HepG2 (cell line): ENCODE measurements around the gene SUN1. TPM values are rescaled to one million over a fixed set of nuclear protein-coding genes. Genes with fewer than 3 reads are reported as not detected.

Source experiments
- EZH2 ChIP-seq: conservative IDR thresholded peaks from 2 replicates; pipeline ENCODE4 v1.6.1; 2012; ENCODE audit warnings: mild to moderate bottlenecking, low read depth, low read length, moderate library complexity
- IRF2 ChIP-seq: IDR thresholded peaks from 2 replicates; pipeline ENCODE4 v1.6.1; 2018; ENCODE audit warnings: missing genetic modification reagents, missing compliant biosample characterization
- NFIC ChIP-seq: IDR thresholded peaks from 2 replicates; pipeline ENCODE4 v1.6.1; 2012; ENCODE audit warnings: mild to moderate bottlenecking, low read length, inconsistent platforms
- NONO ChIP-seq, 2 experiments: fragments of 450-650 bp in 1 of 2; sonication (generic) in 1 of 2; formaldehyde crosslinking in 1 of 2; IDR thresholded peaks in 1 of 2; conservative IDR thresholded peaks in 1 of 2; 2 replicates each; pipeline versions ENCODE4 v1.6.1 to v1.8.0; 2017 to 2022; ENCODE audit warnings: mild to moderate bottlenecking in 1 of 2, missing genetic modification reagents in 1 of 2, moderate library complexity in 1 of 2
- POLR2AphosphoS2 ChIP-seq: IDR thresholded peaks from 2 replicates; pipeline ENCODE4 v1.6.1; 2011; ENCODE audit warnings: low read depth, low read length, improper control_type of control experiment
- POLR2AphosphoS5 ChIP-seq: IDR thresholded peaks from 2 replicates; pipeline ENCODE4 v1.6.1; 2012; ENCODE audit warnings: low read depth, low read length
- TAF15 ChIP-seq: fragments of 200-400 bp; formaldehyde crosslinking; IDR thresholded peaks from one replicate; pipeline ENCODE4 v1.6.1; 2018; ENCODE audit warnings: mild to moderate bottlenecking, low read depth, low read length; ENCODE audit not compliant: poor library complexity, severe bottlenecking
- THAP11 ChIP-seq: IDR thresholded peaks from 2 replicates; pipeline ENCODE4 v1.6.1; 2016; ENCODE audit warnings: missing biosample characterization, missing genetic modification reagents
- ZNF143 ChIP-seq: sonication (generic); formaldehyde crosslinking; IDR thresholded peaks from 2 replicates; pipeline ENCODE4 v1.4.0; 2020; ENCODE audit warnings: missing genetic modification reagents
- ZNF33A ChIP-seq: sonication (generic); formaldehyde crosslinking; IDR thresholded peaks from 2 replicates; pipeline ENCODE4 v1.5.1; 2020; ENCODE audit warnings: missing genetic modification reagents, mild to moderate bottlenecking, moderate library complexity, borderline replicate concordance
- ZNF761 ChIP-seq: sonication (generic); formaldehyde crosslinking; conservative IDR thresholded peaks from 2 replicates; pipeline ENCODE4 v1.4.0; 2020; ENCODE audit warnings: mild to moderate bottlenecking, missing genetic modification reagents
- ZNF775 ChIP-seq: sonication (generic); formaldehyde crosslinking; IDR thresholded peaks from 2 replicates; pipeline ENCODE4 v1.4.0; 2020; ENCODE audit warnings: missing genetic modification reagents, mild to moderate bottlenecking, moderate library complexity, borderline replicate concordance
- polyA plus RNA-seq, 8 experiments: library from polyadenylated mRNA; depleted of rRNA in 3 of 8; stranded (reverse) in 7 of 8; unstranded in 1 of 8; fragments of >200 nt; fragmentation: Illumina TruSeq in 4 of 8; extraction: Trizol in 4 of 8; gene quantifications; 2 replicates each; pipeline versions ENCODE4 v1.2.1 to v1.2.3, GENCODE V29; 2011 to 2016; ENCODE audit warnings: low read depth in 4 of 8, missing spikeins in 1 of 8, mixed read lengths in 1 of 8; ENCODE audit not compliant: insufficient read depth in 1 of 8
- total RNA-seq, 5 experiments: library from RNA; depleted of rRNA; stranded (reverse); fragments of >200 nt; fragmentation: Illumina TruSeq; extraction: Trizol; gene quantifications; 2 replicates each; pipeline ENCODE4 v1.2.3, GENCODE V29; 2016; ENCODE audit warnings: low read depth in 1 of 5
- TF ChIP-seq, protein P1 (sequence below): sonication (generic); formaldehyde crosslinking; conservative IDR thresholded peaks from 2 replicates; pipeline ENCODE4 v1.4.0; 2020; ENCODE audit warnings: missing genetic modification reagents
- TF ChIP-seq, protein P2 (sequence below): sonication (generic); formaldehyde crosslinking; conservative IDR thresholded peaks from 2 replicates; pipeline ENCODE4 v1.8.0; 2022; ENCODE audit warnings: mild to moderate bottlenecking, moderate library complexity, missing genetic modification reagents
- TF ChIP-seq, protein P3 (sequence below): sonication (generic); formaldehyde crosslinking; IDR thresholded peaks from 2 replicates; pipeline ENCODE4 v1.5.0; 2020; ENCODE audit warnings: missing genetic modification reagents
- TF ChIP-seq, protein P4 (sequence below): sonication (generic); formaldehyde crosslinking; IDR thresholded peaks from 2 replicates; pipeline ENCODE4 v1.9.0; 2021; ENCODE audit warnings: missing genetic modification reagents, borderline replicate concordance
- TF ChIP-seq, protein P5 (sequence below): sonication (generic); formaldehyde crosslinking; IDR thresholded peaks from 2 replicates; pipeline ENCODE4 v1.4.0; 2020; ENCODE audit warnings: missing genetic modification reagents
- TF ChIP-seq, protein P6 (sequence below): IDR thresholded peaks from 2 replicates; pipeline ENCODE4 v1.6.1; 2016; ENCODE audit warnings: low read depth, borderline replicate concordance

The SUN1 gene
- total and polyA plus RNA-seq, 2 of the 13 experiments (the other 11 are each of a cell fraction or from before 2014, with no cell fraction given), result 47.0 to 126 TPM

DNA sequence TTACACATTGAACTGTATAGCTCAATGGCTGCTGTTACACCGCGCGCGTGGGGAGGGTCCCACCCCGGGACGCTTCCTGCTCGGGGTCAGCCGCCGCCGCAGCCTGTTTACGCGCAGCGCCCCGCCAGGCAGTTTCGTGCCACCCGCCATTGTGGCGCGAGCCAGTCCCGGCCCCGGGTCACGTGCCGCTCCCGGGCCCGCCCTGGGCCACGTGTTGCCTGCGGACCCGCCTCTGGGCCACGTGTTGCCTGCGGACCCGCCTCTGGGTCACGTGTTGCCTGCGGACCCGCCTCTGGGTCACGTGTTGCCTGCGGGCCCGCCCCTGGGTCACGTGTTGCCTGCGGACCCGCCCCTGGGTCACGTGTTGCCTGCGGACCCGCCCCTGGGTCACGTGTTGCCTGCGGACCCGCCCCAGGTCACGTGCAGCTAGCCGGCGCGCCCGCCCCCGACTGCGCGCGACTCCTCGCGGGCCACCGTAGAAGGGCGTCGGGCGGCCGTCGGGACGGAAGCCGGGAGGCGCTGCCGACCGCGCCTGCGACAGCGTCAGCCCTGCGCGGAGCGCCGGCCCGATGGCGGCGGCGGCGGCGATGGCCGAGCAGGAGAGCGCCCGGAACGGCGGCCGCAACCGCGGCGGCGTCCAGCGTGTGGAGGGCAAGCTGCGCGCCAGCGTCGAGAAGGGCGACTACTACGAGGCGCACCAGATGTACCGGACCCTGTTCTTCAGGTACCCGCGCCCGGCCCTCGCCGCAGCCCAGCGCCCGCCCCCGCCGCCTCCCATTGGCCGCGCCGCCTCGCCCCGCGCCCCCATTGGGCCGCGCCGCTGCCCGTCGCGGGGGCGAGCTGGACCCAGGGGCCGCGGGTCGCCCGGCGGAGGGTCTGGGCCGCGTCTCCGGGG is 44.0 kb downstream of the SUN1 start, which contains the start of gene GET4 (continued):
- peak; percentile 68; the same call in 1 of the 2 replicates for TF ChIP-seq IRF2 (CRISPR knock-in tag)
- TF ChIP-seq, protein P1, sequence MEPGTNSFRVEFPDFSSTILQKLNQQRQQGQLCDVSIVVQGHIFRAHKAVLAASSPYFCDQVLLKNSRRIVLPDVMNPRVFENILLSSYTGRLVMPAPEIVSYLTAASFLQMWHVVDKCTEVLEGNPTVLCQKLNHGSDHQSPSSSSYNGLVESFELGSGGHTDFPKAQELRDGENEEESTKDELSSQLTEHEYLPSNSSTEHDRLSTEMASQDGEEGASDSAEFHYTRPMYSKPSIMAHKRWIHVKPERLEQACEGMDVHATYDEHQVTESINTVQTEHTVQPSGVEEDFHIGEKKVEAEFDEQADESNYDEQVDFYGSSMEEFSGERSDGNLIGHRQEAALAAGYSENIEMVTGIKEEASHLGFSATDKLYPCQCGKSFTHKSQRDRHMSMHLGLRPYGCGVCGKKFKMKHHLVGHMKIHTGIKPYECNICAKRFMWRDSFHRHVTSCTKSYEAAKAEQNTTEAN (CRISPR knock-in tag), result peak; percentile 52; the same call in 1 of the 2 replicates
- 0 out of 2 replicates have a peak, but pooled peaks have one; percentile 28 for TF ChIP-seq NFIC
- TF ChIP-seq, protein P2, sequence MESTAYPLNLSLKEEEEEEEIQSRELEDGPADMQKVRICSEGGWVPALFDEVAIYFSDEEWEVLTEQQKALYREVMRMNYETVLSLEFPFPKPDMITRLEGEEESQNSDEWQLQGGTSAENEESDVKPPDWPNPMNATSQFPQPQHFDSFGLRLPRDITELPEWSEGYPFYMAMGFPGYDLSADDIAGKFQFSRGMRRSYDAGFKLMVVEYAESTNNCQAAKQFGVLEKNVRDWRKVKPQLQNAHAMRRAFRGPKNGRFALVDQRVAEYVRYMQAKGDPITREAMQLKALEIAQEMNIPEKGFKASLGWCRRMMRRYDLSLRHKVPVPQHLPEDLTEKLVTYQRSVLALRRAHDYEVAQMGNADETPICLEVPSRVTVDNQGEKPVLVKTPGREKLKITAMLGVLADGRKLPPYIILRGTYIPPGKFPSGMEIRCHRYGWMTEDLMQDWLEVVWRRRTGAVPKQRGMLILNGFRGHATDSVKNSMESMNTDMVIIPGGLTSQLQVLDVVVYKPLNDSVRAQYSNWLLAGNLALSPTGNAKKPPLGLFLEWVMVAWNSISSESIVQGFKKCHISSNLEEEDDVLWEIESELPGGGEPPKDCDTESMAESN, result peak; percentile 78
- TF ChIP-seq NONO (IDR thresholded peaks at IDR 0.05), result no peak
- peak; percentile 93 for TF ChIP-seq NONO (CRISPR knock-in tag; conservative IDR thresholded peaks at IDR 0.05)
- no peak for TF ChIP-seq ZNF775 (CRISPR knock-in tag)
- no peak for TF ChIP-seq ZNF143 (CRISPR knock-in tag)
- TF ChIP-seq, protein P3, sequence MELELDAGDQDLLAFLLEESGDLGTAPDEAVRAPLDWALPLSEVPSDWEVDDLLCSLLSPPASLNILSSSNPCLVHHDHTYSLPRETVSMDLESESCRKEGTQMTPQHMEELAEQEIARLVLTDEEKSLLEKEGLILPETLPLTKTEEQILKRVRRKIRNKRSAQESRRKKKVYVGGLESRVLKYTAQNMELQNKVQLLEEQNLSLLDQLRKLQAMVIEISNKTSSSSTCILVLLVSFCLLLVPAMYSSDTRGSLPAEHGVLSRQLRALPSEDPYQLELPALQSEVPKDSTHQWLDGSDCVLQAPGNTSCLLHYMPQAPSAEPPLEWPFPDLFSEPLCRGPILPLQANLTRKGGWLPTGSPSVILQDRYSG (CRISPR knock-in tag), result peak; percentile 22; the same call in 1 of the 2 replicates
- TF ChIP-seq ZNF761 (CRISPR knock-in tag), result peak; percentile 21; the same call in 1 of the 2 replicates
- TF ChIP-seq EZH2, result no peak
- TF ChIP-seq, protein P4, sequence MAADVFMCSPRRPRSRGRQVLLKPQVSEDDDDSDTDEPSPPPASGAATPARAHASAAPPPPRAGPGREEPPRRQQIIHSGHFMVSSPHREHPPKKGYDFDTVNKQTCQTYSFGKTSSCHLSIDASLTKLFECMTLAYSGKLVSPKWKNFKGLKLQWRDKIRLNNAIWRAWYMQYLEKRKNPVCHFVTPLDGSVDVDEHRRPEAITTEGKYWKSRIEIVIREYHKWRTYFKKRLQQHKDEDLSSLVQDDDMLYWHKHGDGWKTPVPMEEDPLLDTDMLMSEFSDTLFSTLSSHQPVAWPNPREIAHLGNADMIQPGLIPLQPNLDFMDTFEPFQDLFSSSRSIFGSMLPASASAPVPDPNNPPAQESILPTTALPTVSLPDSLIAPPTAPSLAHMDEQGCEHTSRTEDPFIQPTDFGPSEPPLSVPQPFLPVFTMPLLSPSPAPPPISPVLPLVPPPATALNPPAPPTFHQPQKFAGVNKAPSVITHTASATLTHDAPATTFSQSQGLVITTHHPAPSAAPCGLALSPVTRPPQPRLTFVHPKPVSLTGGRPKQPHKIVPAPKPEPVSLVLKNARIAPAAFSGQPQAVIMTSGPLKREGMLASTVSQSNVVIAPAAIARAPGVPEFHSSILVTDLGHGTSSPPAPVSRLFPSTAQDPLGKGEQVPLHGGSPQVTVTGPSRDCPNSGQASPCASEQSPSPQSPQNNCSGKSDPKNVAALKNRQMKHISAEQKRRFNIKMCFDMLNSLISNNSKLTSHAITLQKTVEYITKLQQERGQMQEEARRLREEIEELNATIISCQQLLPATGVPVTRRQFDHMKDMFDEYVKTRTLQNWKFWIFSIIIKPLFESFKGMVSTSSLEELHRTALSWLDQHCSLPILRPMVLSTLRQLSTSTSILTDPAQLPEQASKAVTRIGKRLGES (CRISPR knock-in tag), result peak; percentile 7; the same call in 1 of the 2 replicates
- TF ChIP-seq, protein P5, sequence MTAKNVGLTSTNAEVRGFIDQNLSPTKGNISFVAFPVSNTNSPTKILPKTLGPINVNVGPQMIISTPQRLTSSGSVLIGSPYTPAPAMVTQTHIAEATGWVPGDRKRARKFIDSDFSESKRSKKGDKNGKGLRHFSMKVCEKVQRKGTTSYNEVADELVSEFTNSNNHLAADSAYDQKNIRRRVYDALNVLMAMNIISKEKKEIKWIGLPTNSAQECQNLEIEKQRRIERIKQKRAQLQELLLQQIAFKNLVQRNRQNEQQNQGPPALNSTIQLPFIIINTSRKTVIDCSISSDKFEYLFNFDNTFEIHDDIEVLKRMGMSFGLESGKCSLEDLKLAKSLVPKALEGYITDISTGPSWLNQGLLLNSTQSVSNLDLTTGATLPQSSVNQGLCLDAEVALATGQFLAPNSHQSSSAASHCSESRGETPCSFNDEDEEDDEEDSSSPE (CRISPR knock-in tag), result peak; percentile 79
- TF ChIP-seq, protein P6, sequence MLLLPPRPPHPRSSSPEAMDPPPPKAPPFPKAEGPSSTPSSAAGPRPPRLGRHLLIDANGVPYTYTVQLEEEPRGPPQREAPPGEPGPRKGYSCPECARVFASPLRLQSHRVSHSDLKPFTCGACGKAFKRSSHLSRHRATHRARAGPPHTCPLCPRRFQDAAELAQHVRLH (CRISPR knock-in tag), result 0 out of 2 replicates have a peak, but pooled peaks have one; percentile 30
- TF ChIP-seq TAF15, result peak; percentile 54
- peak; percentile 89 for TF ChIP-seq THAP11 (CRISPR knock-in tag)
- peak; percentile 40; the same call in 1 of the 2 replicates for TF ChIP-seq POLR2AphosphoS5
- no peak for TF ChIP-seq POLR2AphosphoS2
- no peak for TF ChIP-seq ZNF33A (CRISPR knock-in tag)
